ENCODE results near the gene ISCA1.
"Not testable (repeated sequence)": the region's sequence is repeated elsewhere in the genome, so short reads cannot be mapped to it uniquely, and the experiment has no call there.

The ISCA1 gene

GRCh38 chr9:86282077-86282978, at the start of gene ISCA1:
ISCA1 (minus strand) TSS chr9:86282538; CDS start chr9:86282458, 80 bp downstream.
- peak; percentile 76 to 93 for DNase-seq

GRCh38 chr9:86330186-86330585, 47.8 kb upstream of the ISCA1 start:
- no peak for DNase-seq

- no peak for DNase-seq
Measured at GRCh38 chr9:86329649-86330048, 47.3 kb upstream of the ISCA1 start.

- DNase-seq: no peak
Measured at GRCh38 chr9:86328156-86328555, 45.8 kb upstream of the ISCA1 start.

- DNase-seq: no peak
Measured at GRCh38 chr9:86326536-86326935, 44.2 kb upstream of the ISCA1 start.

GRCh38 chr9:86324901-86325300, 42.6 kb upstream of the ISCA1 start:
- no peak for DNase-seq

GRCh38 chr9:86324308-86324707, 42.0 kb upstream of the ISCA1 start:
- DNase-seq: no peak

- DNase-seq: no peak
Measured at GRCh38 chr9:86322973-86323644, 40.8 kb upstream of the ISCA1 start.

GRCh38 chr9:86321373-86321772, 39.0 kb upstream of the ISCA1 start:
- DNase-seq: no peak

- DNase-seq: no peak
Measured at GRCh38 chr9:86318187-86318586, 35.8 kb upstream of the ISCA1 start.

- no peak for DNase-seq
Measured at GRCh38 chr9:86315078-86315477, 32.7 kb upstream of the ISCA1 start.

GRCh38 chr9:86312959-86313358, 30.6 kb upstream of the ISCA1 start:
- not testable (repeated sequence) for DNase-seq

GRCh38 chr9:86308687-86309086, 26.3 kb upstream of the ISCA1 start:
- no peak for DNase-seq

- no peak for DNase-seq
Measured at GRCh38 chr9:86304236-86304730, 21.9 kb upstream of the ISCA1 start.

- DNase-seq: no peak
Measured at GRCh38 chr9:86303316-86303975, 21.1 kb upstream of the ISCA1 start.

GRCh38 chr9:86301686-86302085, 19.3 kb upstream of the ISCA1 start:
- DNase-seq: no peak

GRCh38 chr9:86300701-86301100, 18.4 kb upstream of the ISCA1 start:
- DNase-seq: no peak

GRCh38 chr9:86298873-86299272, 16.5 kb upstream of the ISCA1 start:
- no peak for DNase-seq

- not testable (repeated sequence) for DNase-seq
Measured at GRCh38 chr9:86290341-86290740, 8.0 kb upstream of the ISCA1 start.

GRCh38 chr9:86288499-86289198, 6.3 kb upstream of the ISCA1 start:
- no peak for DNase-seq

GRCh38 chr9:86287013-86287412, 4.7 kb upstream of the ISCA1 start:
- no peak for DNase-seq

GRCh38 chr9:86286278-86286677, 3.9 kb upstream of the ISCA1 start:
- DNase-seq: no peak

- DNase-seq: no peak
Measured at GRCh38 chr9:86285261-86285660, 2.9 kb upstream of the ISCA1 start.

Data from NCI-H446 (cell line).